GM04503 (cell line): ENCODE results near the gene ROBO1.
"Not testable (repeated sequence)": the region's sequence is repeated elsewhere in the genome, so short reads cannot be mapped to it uniquely, and the experiment has no call there.

Experiments
- DNase-seq: peaks from one replicate; pipeline ENCODE4 v3.0.0-alpha.2; 2012; ENCODE audit warnings: low read depth

Gene ROBO1

DNA sequence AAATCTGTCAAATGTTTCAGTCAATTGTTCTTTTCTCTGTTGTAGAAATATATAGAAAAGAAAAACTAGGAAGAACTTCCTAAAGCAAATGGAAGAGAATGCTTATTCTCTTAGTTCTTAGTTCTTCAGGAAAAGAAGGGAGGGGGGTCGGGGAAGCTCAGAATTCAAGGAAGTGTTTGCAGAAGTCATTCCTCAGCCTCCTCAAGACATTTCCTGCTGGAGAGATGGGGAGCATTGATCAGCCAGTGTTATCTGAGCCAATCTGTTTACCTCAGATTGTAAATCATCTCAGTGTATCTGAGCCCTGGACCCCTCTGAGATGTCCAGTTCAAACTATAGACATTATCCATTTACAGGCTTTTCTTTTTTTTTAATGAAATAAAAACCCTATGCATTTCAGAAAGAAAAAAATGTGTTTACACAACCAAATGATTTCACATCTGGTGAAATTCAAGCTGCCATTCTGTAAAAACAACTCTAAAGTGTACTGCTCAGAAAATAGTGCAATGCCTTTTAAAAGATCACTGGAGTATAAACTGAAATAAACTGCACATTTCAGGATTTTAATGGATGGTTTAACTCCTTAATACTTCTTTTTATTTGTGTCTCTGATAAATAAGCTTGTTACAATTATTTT lies 460.7 kb downstream of the ROBO1 start:
- DNase-seq: no peak

DNA sequence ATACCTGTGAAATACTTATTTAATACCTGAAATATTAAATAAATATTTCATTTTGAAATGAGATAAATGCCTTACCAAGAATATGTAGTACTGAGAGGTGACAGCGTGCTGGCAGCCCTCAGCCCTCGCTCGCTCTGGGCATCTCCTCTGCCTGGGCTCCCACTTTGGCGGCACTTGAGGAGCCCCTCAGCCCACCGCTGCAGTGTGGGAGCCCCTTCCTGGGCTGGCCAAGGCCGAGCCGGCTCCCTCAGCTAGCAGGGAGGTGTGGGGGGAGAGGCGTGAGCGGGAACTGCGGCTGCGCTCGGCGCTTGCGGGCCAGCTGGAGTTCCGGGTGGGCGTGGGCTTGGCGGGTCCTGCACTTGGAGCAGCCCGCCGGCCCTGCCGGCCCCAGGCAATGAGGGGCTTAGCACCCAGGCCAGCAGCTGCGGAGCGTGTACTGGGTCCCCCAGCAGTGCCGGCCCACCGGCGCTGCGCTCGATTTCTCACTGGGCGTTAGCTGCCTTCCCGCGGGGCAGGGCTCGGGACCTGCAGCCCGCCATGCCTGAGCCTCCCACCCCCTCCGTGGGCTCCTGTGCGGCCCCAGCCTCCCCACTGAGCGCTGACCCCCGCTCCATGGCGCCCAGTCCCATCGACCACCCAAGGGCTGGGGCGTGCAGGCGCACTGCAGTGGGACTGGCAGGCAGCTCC lies 467.7 kb downstream of the ROBO1 start:
- not testable (repeated sequence) for DNase-seq

DNA sequence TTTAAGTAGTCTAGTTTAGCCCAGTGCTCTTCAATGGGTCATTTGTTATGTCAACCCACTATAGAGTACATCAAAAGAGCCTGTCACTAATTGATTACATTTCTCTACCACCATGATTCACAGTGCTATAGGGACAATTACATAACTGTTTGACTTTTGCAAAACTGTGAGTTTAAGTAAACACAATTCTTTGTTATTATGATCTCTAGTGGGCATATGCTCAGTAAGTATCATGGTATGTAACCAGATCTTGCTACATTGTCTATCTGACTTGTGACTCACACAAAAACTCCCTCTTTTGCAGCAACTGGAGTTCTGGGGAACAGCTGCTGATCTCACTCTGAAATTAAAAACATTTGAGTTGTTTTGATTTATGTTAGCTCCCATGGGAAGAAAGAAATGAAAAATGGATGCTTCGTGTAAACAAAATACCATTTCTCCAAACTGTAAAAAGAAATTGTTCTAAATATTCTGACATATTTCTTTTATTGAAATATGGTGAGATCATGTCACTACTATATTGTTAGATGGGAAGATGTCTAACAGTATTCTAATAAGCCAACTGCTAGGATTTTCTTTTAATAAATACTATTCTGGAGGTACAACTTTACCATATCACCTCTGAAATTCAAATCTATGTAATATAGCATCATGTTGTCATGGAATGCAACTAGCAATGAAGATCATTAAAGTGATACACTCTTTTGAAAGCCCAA lies 470.4 kb downstream of the ROBO1 start:
- DNase-seq: peak; percentile 84

- DNase-seq: no peak
These were observed 480.9 kb downstream of the ROBO1 start for GRCh38 chr3:79286882-79287281.

DNA sequence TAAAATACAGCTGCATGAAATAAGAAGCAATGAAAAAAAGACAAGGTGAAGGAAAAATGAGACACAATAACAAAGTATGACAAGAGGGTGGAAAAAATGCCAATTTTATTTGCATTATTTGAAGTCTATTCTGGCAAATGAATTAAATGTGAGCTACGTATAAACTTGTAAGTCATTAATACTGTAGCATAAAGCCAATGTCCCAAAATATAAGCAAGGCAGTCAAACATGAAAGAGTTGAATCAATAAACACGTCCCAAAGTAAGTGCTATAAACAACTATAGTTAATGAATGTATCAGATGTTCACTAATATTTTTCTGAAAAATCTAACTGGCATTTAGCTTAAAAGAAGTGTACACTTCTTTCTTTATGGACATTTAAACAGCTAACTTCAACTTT lies 481.9 kb downstream of the ROBO1 start:
- DNase-seq: no peak

DNA sequence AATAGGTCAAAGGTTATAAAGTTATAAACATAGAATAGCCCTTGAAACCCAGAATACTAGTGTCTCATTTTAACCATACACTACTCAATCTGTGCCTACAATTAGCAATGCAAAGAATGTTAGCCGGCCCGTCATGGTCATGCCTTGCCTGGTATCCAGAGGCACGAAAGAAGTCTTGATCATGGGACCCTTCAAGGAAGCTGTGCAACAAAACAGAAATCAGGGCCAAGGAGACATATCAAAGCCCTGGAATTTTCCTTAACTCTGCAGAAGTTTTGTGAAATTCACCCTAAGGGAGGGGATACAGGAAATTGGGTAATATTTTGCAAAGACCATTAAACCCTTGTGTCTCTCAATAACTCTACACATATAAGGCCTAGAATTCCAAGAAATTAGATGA lies 482.4 kb downstream of the ROBO1 start:
- DNase-seq: no peak

DNA sequence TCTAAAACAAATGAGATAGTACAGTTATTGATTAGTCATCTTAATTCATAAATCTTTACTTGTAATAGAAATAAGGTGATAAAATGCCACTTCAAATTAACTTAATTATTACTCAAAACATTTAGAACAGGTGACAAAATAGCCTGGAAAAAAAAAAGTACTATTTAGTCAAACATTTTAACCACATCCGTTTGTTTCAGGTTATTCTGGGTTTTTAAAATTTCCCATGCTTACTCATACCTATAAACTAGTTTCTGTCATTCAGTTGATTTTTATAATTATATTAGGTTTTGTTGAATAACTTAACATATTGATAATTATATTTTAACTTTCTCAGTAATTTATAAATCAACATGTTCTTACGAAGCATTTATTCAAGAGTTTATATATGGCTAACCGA lies 483.0 kb downstream of the ROBO1 start:
- DNase-seq: no peak

- no peak for DNase-seq
These were observed 489.1 kb downstream of the ROBO1 start for GRCh38 chr3:79278681-79279080.

DNA sequence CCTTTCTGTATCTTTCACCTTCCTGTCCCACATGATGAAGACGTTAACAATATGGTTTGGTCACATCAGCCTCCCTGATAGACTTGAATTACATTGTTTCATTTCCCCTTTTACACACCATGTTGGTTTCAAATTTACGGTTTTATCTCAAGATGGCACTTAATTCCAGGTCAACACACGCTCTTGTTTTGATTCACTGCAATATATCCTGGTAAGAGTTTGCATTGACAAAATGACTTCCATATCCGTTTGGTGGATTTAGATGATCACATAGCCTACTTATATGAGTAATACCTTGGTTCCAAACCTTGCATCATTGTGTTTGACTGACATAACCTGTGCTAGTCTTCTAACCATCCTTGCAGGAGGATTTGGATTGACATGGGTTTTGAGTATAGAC lies 499.4 kb downstream of the ROBO1 start:
- DNase-seq: no peak

DNA sequence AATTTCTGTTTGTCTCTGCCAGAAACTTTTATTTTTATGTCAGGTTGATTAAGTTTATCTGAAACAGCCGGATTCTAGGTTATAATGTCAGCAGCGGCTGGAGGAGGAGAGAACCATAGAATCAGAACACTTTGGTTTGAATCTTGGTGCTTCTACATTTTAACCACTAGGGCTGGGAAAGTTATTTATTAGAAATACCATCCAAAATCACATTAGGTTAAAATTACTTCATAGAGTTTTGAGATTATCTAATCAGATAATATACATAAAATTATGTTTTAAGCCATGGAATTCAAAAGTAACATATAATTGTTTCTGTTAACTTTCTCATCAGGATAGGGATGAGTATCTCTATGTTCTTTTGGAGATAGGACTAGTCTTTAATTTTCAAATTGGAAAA lies 502.9 kb downstream of the ROBO1 start:
- DNase-seq: no peak

GRCh38 chr3:79263423-79263822 lies 504.4 kb downstream of the ROBO1 start:
- no peak for DNase-seq

- no peak for DNase-seq
These were observed 509.3 kb downstream of the ROBO1 start for GRCh38 chr3:79258479-79258878.

- DNase-seq: no peak
These were observed 510.0 kb downstream of the ROBO1 start for GRCh38 chr3:79257791-79258190.

DNA sequence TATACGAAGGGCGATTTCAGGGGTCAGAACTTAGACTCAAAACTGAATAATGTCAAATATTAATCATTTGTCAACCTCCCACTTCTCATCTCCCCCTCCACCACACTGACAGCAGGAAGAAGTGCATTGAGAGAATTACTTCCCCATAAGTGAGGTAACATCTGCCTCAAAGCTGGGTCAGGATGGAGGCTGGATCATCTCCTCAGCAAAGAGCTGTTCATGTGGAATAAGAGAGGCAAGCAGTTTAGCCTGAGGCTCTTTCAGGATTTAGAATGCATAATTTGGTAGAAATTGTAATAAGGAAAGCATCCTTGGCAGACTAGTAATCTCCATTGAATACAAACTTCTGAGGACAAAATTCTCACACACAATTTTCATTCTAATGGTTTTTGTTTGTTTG lies 512.1 kb downstream of the ROBO1 start:
- no peak for DNase-seq

- DNase-seq: no peak
These were observed 512.5 kb downstream of the ROBO1 start for GRCh38 chr3:79255292-79255691.

DNA sequence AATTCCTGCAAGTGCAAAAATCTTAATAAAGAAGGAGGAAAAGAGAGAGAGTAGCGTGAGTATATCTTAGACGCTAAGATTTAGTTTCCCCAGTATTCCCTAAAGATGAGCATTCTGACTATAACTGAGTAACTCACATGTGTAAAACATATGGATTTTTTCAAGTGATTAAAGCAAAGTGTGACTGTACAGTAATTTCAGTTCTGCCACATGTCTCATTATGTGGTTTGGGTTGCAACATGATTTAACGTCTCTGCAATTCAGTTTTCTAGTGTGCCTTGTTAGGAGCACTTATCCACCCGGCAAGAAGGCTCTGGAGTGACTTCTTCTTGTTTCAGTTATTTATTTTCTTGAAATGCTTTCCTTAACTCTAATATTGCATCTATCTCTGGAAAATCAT lies 514.1 kb downstream of the ROBO1 start:
- no peak for DNase-seq

DNA sequence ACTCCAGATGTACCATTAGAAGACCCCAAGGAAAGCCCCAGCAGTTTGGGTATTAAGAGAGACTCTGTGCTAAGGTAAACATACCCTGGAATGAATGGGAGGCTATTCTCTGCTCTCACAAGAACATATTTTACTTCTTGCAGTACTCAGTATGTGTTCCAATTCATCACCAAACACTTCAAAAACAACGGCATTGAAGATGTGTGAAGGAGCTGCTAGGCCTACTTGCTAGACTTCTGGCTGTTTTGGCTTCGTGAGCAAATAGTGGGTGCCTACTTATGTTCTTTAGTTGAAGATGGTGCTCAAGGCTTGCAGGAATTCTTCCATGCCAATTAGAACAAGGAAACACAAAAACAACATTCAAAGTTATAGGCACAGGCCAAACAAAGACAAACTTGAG lies 514.5 kb downstream of the ROBO1 start:
- no peak for DNase-seq

GRCh38 chr3:79250746-79251145 lies 517.1 kb downstream of the ROBO1 start:
- DNase-seq: no peak

- DNase-seq: no peak
These were observed 518.1 kb downstream of the ROBO1 start for GRCh38 chr3:79249701-79250100.

DNA sequence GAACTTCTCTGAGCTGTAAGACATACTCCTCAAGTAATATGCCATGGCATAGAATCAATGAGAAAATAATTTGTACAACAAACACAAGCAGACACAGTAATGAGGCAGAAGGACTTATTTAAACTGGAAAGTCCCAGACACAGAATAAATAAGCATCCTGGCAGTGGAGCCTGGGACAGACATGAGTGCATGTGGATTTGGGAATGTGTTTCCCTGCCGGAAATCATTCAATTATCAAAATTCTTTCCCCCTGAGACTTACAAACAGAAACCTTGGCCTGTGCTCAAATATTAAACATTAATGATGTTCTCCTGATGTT lies 520.1 kb downstream of the ROBO1 start:
- DNase-seq: no peak

DNA sequence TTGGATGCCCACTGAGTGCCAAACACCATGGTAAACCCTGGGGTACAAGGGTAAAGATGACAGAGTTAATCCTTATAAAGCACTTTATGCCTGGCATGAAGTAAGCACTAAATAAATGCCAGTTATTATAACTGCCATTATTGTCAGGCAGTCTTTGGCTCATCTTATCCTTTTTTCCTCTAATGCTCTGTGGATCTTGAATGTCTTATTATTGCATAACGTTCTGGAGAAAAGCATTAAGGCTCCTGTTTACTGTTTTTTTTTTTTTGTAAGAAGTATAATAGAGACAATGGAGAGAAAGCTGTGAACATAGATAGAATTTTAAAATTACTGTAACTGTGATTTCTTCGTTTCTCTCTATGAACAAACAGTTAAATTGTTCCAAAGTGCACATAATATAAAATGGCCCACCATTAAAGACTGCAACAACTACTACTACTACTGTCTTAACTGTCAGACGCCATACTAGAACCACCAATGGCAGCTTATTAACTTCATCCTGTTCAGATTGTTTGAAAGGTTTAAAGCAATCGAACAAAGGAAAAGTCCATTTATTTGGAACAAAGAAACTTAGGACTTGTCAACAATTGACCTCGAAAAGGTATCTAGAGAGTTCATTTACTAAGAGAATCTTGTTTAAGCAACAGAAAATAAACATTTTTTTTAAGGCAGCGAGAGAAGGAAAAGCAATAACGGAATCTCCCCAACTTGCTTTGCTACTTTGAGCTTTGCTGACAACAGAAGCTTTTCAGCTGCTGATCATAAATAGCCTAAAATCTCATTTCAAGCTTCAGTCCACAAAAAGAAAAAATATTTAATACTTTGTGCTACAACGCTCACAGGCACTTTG lies 520.7 kb downstream of the ROBO1 start:
- no peak for DNase-seq

GRCh38 chr3:79245284-79246138 lies 522.3 kb downstream of the ROBO1 start:
- no peak for DNase-seq
